Fibroblast of skin of left biceps (primary cell): ENCODE data around the gene TAPBP.
"Not testable (repeated sequence)": the region's sequence is repeated elsewhere in the genome, so short reads cannot be mapped to it uniquely, and the experiment has no call there.

Experiments used
- DNase-seq, 2 experiments: peaks; one replicate each; pipeline ENCODE4 v3.0.0-alpha.2; 2013; ENCODE audit warnings: low read depth in 2 of 2

Gene TAPBP

GRCh38 chr6:33296797-33297405, 17.0 kb downstream of the TAPBP start:
- DNase-seq = no peak

GRCh38 chr6:33295621-33296369, 18.1 kb downstream of the TAPBP start:
- no peak for DNase-seq

- no peak for DNase-seq
These were observed 19.6 kb downstream of the TAPBP start for GRCh38 chr6:33294086-33294823.

GRCh38 chr6:33292996-33293682, 20.7 kb downstream of the TAPBP start:
- no peak for DNase-seq

- DNase-seq = no peak
These were observed 23.4 kb downstream of the TAPBP start for GRCh38 chr6:33290459-33290858.

- DNase-seq = no peak
These were observed 24.0 kb downstream of the TAPBP start for GRCh38 chr6:33289784-33290315.

GRCh38 chr6:33288921-33289783, 24.7 kb downstream of the TAPBP start, which contains the start of the genes PFDN6 and WDR46:
TSS of gene PFDN6 (plus strand) at chr6:33289601. CDS start at chr6:33289857, 256 bp downstream.
TSS of gene WDR46 (minus strand) at chr6:33289239. CDS start at chr6:33289170, 69 bp downstream.
- peak; percentile 59 to 67 for DNase-seq

GRCh38 chr6:33288141-33288920, 25.5 kb downstream of the TAPBP start:
- DNase-seq = no peak

- DNase-seq = no peak
These were observed 26.6 kb downstream of the TAPBP start for GRCh38 chr6:33286946-33287914.

- not testable (repeated sequence) for DNase-seq
These were observed 28.7 kb downstream of the TAPBP start for GRCh38 chr6:33285214-33285613.

GRCh38 chr6:33280539-33280938, 33.3 kb downstream of the TAPBP start:
- DNase-seq = no peak

- DNase-seq = no peak
These were observed 33.8 kb downstream of the TAPBP start for GRCh38 chr6:33279971-33280511.

- no peak for DNase-seq
These were observed 34.6 kb downstream of the TAPBP start for GRCh38 chr6:33279257-33279695.

- no peak for DNase-seq
These were observed 35.1 kb downstream of the TAPBP start for GRCh38 chr6:33278810-33279209.

- DNase-seq = no peak
These were observed 35.5 kb downstream of the TAPBP start for GRCh38 chr6:33278392-33278741.

GRCh38 chr6:33277663-33278391, 36.1 kb downstream of the TAPBP start:
- DNase-seq = no peak

GRCh38 chr6:33276864-33277662, 36.8 kb downstream of the TAPBP start, which contains the start of gene B3GALT4:
TSS of gene B3GALT4 (plus strand) at chr6:33277123. CDS start at chr6:33277420, 297 bp downstream.
- DNase-seq = no peak
